Activated CD8-positive, alpha-beta T cell treated with anti-CD3 and anti-CD28 coated beads for 36 hours (primary cell): ENCODE data around the gene LIN54. TPM values are rescaled to one million over a fixed set of nuclear protein-coding genes. Genes with fewer than 3 reads are reported as not detected.

Source experiments
- ATAC-seq: fragments of 200-7000 bp; cut with Tn5 transposase; one replicate; pipeline ENCODE4 v1.10.0; 2021; ENCODE audit warnings: mild to moderate bottlenecking, moderate library complexity
- CTCF ChIA-PET: fragments of 350-600 bp; sonication (Branson Sonifier 250); formaldehyde crosslinking; loops from one replicate; lab custom pipeline; 2021; ENCODE audit warnings: antibody characterized with exemption; lab: Charles Lee
- POLR2A ChIA-PET: fragments of 350-600 bp; sonication (Branson Sonifier 250); formaldehyde crosslinking; loops from one replicate; lab custom pipeline; 2021; ENCODE audit warnings: antibody characterized with exemption; lab: Charles Lee
- DNase-seq: peaks from one replicate; pipeline ENCODE4 v3.0.0-alpha.2; 2020
- H3K27ac Mint-ChIP-seq: one replicate; pipeline ENCODE4 v1.8.0; 2021; ENCODE audit warnings: mild to moderate bottlenecking, mixed read lengths
- H3K27me3 Mint-ChIP-seq: one replicate; pipeline ENCODE4 v1.8.0; 2021; ENCODE audit warnings: mixed read lengths
- H3K36me3 Mint-ChIP-seq: one replicate; pipeline ENCODE4 v1.8.0; 2021; ENCODE audit warnings: low read depth, mixed read lengths
- H3K4me1 Mint-ChIP-seq: one replicate; pipeline ENCODE4 v1.8.0; 2021; ENCODE audit warnings: low read depth, mixed read lengths
- H3K4me3 Mint-ChIP-seq: one replicate; pipeline ENCODE4 v1.8.0; 2021; ENCODE audit warnings: mild to moderate bottlenecking, moderate library complexity, mixed read lengths
- H3K9me3 Mint-ChIP-seq: one replicate; pipeline ENCODE4 v1.8.0; 2021; ENCODE audit warnings: mixed read lengths
- intact Hi-C: fragments of 100-400 bp; cut with micrococcal nuclease; formaldehyde crosslinking; loops from one replicate; pipeline ENCODE4 v1.10.0; 2022
- total RNA-seq, 2 experiments: library from RNA; stranded (reverse); gene quantifications; one replicate each; pipeline ENCODE4 v1.2.3, GENCODE V29; 2021
- TF ChIP-seq, protein P1 (sequence below): fragments of 200-600 bp; IDR thresholded peaks from one replicate; pipeline ENCODE4 v1.8.0; 2022; ENCODE audit warnings: antibody characterized with exemption, mild to moderate bottlenecking

LIN54 gene
- total RNA-seq, 2 experiments from 2014 or later: 28.0 to 29.1 TPM

DNA sequence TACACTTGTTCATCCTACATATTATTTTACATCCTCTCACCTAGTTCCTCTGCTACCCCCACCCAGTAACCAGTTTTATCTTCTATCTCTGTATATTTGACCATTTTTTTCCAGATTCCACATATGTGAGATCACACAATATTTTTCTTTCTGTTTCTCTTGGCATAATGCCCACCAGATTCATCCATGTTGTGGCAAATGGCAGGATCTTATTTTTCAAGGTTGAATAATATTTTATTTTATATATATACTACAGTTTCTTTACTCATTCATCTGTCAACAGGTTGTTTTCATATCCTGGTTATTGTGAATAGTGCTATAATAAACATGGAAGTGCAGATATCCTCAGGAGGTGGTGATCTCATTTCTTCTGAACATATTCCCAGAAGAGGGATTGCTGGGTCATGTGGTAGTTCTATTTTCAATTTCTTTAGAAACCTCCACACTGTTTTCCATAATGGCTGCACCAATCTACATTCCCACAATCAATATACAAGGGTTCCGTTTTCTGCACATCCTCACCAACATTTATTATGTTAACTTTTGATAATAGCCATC lies 61.9 kb downstream of the LIN54 start:
- ATAC-seq: no peak
- peaks cover 11% of the 10 kb centered on the region for H3K36me3 Mint-ChIP-seq
- H3K4me1 Mint-ChIP-seq: no peaks in the 10 kb centered on the region
- TF ChIP-seq, protein P1, sequence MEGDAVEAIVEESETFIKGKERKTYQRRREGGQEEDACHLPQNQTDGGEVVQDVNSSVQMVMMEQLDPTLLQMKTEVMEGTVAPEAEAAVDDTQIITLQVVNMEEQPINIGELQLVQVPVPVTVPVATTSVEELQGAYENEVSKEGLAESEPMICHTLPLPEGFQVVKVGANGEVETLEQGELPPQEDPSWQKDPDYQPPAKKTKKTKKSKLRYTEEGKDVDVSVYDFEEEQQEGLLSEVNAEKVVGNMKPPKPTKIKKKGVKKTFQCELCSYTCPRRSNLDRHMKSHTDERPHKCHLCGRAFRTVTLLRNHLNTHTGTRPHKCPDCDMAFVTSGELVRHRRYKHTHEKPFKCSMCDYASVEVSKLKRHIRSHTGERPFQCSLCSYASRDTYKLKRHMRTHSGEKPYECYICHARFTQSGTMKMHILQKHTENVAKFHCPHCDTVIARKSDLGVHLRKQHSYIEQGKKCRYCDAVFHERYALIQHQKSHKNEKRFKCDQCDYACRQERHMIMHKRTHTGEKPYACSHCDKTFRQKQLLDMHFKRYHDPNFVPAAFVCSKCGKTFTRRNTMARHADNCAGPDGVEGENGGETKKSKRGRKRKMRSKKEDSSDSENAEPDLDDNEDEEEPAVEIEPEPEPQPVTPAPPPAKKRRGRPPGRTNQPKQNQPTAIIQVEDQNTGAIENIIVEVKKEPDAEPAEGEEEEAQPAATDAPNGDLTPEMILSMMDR: no peak
- ChIA-PET POLR2A (no interaction called here), CTCF (no interaction called here)
- intact Hi-C loops: no loop called here
- H3K4me3 Mint-ChIP-seq: no peak overlapping the region
- no peaks in the 10 kb centered on the region for H3K9me3 Mint-ChIP-seq
- DNase-seq: no peak
- H3K27me3 Mint-ChIP-seq: no peaks in the 10 kb centered on the region
- no peak overlapping the region for H3K27ac Mint-ChIP-seq

DNA sequence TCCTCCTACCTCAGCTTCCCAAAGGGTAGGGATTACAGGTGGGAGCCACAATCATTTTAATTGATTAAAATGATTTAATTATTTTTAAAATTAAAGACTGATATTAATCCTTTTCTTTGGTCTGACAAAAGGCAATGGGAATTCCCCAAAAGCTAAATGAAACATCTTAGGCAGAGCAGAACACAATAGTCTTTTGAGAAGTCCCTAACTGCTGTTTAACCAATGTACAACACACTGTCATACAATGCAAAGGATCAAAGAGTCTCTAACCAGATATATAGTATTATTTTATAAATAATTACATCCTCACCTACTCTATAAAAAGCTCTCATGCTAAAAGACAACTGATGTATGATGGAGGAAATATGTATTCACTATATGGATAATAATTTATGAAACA lies 63.1 kb downstream of the LIN54 start:
- ATAC-seq (no peak), DNase-seq (no peak)
- ChIA-PET POLR2A (no interaction called here), CTCF (no interaction called here)
- Mint-ChIP-seq H3K4me3 (no peak overlapping the region), H3K9me3 (no peaks in the 10 kb centered on the region), H3K4me1 (no peaks in the 10 kb centered on the region), H3K27me3 (no peaks in the 10 kb centered on the region), H3K36me3 (peaks cover 7% of the 10 kb centered on the region), H3K27ac (no peak overlapping the region)
- TF ChIP-seq, protein P1: no peak
- intact Hi-C loops: no loop called here

DNA sequence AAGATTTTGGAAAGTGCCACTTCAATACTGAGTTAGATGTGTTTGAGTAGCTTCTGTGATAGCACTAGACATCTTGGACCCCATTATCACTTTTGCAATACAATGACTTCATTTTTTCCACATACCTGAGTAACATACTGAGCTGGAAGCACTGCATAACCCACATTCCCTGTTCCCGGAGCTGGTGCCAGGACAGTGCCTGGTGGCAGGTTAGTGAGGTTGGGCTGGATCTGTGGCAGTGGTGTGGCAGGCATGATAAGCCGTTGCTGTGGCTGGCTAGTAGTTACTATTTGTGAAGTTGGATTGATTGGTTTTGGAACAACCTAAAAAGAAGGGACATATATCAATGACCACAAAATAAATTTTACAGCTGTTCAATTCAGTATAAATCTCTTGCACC lies 71.2 kb downstream of the LIN54 start:
- no peaks in the 10 kb centered on the region for H3K9me3 Mint-ChIP-seq
- peaks cover 41% of the 10 kb centered on the region for H3K36me3 Mint-ChIP-seq
- no peak overlapping the region for H3K27ac Mint-ChIP-seq
- DNase-seq: no peak
- TF ChIP-seq, protein P1: no peak
- ATAC-seq: no peak
- POLR2A ChIA-PET: interaction anchor here (1.2 kb wide), 1 partner anchor 9 kb away, joined by 3 read pairs; no protein-coding TSS in a partner anchor
- no peak overlapping the region for H3K4me3 Mint-ChIP-seq
- intact Hi-C loops: no loop called here
- CTCF ChIA-PET: no interaction called here
- H3K4me1 Mint-ChIP-seq: no peaks in the 10 kb centered on the region
- H3K27me3 Mint-ChIP-seq: no peaks in the 10 kb centered on the region

DNA sequence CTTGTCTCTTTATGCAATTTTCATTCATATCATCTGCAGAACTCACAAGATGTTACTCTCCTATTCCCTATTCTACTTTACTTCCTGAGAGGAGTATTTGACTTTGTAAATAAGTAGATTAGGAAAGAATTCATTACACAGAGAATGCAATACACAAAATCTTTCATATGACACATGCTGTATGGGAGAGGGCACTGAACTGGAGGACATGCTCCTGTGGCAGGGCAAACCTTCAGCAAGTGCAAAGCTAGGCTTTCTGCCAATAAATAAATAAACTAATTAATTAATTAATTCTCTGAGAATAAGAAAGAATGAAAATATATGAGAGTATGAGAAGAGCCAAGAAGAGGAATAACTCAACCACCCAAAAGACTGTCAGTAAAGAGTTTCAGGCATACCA lies 76.2 kb downstream of the LIN54 start:
- peaks cover 47% of the 10 kb centered on the region for H3K36me3 Mint-ChIP-seq
- no peak overlapping the region for H3K4me3 Mint-ChIP-seq

More for the DNA sequence above, 76.2 kb downstream of the LIN54 start:
- no peaks in the 10 kb centered on the region for H3K27me3 Mint-ChIP-seq
- no peaks in the 10 kb centered on the region for H3K4me1 Mint-ChIP-seq
- ATAC-seq (no peak), DNase-seq (no peak)
- CTCF ChIA-PET: no interaction called here
- intact Hi-C loops: no loop called here
- POLR2A ChIA-PET: no interaction called here
- TF ChIP-seq, protein P1: no peak
- H3K27ac Mint-ChIP-seq: no peak overlapping the region
- H3K9me3 Mint-ChIP-seq: no peaks in the 10 kb centered on the region
